NOMO-1 treated with dmso at 0.1 percent for 144 hours (cell line): ENCODE data around the gene CDC5L.

Source experiments
- DNase-seq: peaks from one replicate; lab custom pipeline; 2025; ENCODE audit not compliant: unreplicated experiment; lab: John Stamatoyannopoulos, UW

Gene CDC5L

GRCh38 chr6:44373051-44373450, 14.5 kb upstream of the CDC5L start:
- DNase-seq: no peak

- DNase-seq: no peak
These were observed 13.7 kb upstream of the CDC5L start for GRCh38 chr6:44373787-44374186.

DNA sequence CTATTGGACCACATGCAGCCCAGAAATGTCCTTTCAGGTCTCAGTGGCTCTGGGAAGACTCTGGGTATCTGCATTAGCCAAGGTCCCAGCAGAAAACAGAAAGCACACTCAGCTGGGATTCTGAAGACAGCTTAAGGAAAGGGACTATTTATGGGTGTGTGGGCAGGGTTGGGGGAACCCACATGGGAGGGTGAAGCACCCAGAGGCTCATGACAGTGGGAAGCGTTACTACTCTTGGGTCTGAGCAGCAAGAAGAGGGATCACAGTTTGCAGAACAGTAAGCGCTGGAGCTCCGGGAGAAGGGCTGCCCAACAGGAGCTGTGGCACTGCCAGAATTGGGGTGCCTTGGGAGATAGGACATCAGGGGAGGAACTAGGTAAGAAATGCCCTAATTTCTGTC, 12.4 kb upstream of the CDC5L start:
- DNase-seq: no peak

DNA sequence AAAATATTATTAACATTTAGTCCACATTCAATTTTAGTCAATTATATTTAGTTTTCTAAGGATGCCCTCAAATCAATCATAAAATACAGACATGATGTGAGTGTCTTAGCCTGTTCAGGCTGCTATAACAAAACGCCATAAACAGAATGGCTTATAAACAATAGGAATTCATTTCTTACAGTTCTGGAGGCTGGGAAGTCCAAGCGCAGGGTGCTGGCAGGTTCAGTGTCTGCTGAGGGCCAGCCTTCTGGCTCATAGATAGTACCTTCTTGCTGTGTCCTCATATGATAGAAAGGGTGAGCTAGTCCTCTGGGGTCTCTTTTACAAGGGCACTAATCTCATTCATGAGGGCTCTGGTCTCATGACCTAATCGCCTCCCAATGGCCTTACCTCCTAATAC, 10.0 kb upstream of the CDC5L start:
- DNase-seq: no peak

DNA sequence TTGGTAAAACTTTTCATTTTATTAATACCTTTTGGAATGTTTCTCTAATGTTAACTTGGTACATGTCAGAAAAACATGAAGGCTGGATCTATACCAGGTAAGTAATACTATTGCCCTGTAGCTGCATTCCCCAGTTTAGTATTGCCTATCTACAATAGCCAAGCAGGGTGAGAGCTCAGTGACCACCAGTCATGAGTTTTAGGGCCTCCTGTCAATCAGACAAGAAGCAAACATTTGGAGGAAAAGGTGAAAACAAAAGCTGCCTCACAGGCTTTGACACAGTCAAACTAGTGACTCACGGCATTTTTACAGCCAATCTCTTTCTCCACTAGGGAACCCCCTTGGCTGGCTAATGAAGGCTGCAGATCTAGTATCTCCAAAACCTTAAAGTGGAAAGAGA, 9.5 kb upstream of the CDC5L start:
- no peak for DNase-seq

DNA sequence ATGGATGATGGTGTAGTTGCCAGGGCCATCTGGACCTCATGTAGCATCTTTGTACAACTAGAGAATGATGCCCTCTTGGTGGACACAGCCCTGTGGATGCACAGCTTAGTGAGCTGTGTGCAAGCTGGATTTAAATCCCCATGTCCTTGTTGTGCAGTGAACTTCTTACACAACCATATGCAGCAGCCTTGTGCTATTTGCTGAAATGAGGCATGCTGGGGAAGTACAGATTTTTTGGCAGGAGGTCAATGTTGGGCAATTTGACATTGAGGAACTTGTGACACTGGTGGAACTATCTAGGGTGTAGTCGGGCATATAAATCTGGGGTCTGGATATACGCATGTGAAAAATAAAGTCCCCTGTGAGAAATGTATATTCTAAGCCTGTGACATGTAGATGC, 5.8 kb upstream of the CDC5L start:
- DNase-seq: peak; percentile 87

DNA sequence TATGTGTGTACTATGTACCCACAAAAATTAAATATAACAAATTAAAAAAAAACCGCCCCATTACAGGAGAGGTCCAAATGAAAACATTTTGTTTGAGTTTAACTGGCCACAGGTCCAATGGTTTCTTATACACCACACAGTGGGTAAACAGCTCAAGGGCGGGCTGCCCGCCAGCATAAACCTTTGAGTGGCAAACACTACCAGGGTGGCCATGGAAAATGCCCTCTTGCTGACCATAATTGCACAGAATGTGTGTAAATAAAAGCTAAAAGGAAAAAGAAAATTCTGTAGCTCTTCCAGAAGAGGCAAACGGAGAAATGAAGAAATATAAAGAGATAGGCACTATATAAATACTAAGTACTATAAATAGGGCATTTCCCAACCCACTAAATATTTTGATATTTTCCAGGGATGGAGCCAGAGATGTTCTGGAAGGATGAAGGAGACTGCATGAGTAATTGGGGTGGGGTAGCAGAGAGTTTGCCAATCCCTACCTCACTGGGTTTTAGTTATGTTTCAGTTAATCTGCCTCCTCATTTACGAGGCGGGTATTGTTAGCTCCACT, 1.1 kb upstream of the CDC5L start:
- no peak for DNase-seq

DNA sequence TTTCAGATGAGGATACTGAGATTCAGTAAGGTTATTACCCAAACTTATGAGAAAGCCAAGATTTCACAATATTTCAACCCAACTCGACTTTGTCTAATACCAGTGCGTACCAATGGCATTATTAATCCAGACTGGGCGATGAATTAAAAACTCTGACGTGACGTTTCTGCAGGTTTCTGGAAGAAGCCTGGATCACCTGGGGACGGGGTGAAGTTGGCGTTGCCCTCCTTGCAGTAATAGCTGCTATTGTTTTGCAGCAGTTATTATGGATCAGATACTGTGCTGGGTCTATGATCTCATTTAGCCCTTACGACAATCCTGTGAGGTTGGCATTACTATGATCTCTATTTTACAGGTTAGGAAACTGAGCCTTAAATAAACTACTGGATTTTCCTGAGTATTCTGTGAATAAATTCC, 569 bp upstream of the CDC5L start:
- no peak for DNase-seq

GRCh38 chr6:44388135-44388487, 605 bp downstream of the CDC5L start:
- peak; percentile 42 for DNase-seq

DNA sequence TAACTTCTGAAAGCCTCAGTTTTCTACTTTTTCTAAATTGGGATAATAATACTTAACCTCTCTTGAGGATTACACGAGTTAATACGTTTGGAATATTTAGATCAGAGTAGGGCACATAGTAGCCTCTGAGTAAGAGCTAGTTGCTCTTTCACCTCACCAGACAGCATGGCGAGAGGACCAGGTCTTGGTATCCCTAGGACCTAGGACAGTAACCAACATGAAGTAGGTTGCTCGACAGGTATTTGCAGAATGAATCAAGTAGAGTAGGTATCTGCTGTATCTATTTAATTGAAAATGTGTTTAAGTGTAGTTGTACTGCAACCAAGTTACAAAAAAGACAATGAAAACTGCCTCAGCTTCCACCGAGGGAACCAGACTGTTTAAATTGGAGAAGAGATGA, 1.4 kb downstream of the CDC5L start:
- no peak for DNase-seq

DNA sequence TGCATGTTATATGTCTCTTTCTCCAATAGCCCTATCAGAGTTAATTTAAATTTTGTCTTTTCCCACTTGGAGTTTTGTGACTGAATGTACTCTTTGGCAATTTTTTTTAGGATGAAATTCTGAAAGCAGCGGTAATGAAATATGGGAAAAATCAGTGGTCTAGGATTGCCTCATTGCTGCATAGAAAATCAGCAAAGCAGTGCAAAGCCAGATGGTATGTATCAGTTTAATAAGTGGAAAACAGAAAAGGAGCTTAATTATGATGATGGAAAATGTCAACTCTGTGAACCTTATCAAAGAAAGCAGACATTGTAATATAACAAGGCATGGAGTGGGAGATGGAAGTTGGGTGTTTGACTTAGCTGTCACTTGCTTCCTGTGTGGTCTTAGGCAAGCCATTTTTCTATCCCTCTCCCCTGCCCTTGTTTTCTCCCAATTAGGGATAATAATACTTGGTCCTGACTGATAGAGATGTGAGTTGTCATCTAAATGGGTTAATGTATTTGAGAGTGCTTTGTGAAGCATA, 2.7 kb downstream of the CDC5L start:
- DNase-seq: no peak

- DNase-seq: no peak
These were observed 8.0 kb downstream of the CDC5L start for GRCh38 chr6:44395501-44395900.

- DNase-seq: no peak
These were observed 9.5 kb downstream of the CDC5L start for GRCh38 chr6:44396968-44397367.

- DNase-seq: no peak
These were observed 10.1 kb downstream of the CDC5L start for GRCh38 chr6:44397424-44398164.

DNA sequence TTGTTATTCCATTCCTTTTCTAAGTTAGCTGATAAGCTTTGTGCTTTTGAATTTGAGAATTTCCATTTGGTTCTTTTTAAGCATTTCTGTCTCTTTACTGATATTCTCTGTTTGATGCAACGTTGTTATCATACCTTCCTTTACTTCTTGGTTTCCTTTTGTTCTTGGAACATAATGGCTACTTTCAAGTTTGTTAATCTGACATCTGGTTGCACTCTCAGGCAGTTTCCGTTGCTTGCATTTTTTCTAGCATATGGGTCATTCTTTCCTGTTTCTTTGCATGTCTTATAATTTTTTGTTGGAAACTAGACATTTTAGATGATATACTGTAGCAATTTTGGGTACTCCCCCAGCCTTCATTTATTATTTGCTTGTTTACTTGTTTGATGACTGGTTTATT, 12.5 kb downstream of the CDC5L start:
- DNase-seq: no peak

GRCh38 chr6:44400572-44400971, 13.1 kb downstream of the CDC5L start:
- no peak for DNase-seq

DNA sequence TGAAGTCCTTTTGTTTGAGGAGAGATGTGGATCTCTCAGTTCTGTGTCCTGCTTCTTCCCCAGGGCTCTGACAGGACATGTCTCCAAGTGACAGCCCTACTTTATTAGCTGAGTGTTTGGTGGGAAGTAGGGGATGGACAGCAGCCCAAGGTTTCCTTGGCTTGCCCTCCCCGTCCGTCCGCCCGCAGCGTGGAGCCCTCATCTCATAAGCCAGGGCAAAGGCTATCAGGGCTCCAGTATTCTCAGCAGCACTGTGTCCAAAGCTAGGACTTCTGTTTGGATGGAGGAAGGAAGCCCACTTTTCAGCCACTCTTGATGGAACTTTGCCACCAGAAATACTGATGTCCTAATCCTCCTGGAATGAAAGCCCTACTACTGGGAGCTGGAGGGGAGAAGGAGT, 13.6 kb downstream of the CDC5L start:
- DNase-seq: no peak

DNA sequence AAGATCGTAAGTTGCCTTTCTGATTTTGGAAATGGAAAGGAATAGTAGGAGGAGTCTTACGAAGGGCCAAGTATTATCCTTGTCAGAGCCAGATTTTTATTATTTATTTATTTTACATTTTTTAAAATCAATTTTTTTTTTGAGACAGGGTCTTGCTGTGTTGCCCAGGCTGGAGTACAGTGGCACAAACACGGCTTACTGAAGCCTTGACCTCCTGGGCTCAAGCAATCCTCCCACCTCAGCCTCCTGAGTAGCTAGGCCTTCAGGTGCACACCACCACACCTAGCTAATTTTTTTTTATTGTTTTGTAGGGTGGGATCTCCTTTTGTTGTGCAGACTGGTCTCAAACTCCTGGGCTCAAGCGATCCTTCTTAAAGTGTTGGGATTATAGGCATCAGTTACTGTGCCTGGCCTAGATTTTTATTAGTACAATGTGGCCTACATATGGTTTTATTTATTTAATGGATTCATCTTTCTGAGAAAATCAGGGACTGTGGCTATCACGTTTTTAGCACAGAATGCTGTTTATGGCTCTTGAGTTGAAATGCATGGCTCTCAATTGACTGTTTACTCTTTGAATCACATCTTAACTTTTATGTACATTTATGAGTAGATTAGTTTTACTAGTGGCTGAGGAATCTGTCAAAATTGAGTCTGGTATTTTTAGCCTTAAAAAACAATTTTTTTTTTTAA, 16.7 kb downstream of the CDC5L start:
- DNase-seq: no peak

DNA sequence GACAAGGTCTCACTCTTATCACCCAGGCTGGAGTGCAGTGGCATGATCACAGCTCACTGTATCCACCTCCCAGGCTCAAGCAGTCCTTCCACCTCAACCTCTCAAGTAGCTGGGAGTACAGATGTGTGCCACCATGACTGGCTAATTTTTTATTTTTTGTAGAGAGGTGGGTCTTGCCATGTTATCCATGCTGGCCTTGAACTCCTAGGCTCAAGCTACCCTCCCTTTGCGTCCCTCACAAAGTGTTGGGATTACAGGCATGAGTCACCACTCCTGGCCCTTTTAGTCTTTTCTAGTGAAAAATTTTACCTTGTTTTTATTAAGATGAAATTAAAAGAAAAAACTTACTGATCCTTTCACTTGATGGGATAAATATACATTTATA, 17.2 kb downstream of the CDC5L start:
- no peak for DNase-seq

GRCh38 chr6:44407951-44408670, 20.6 kb downstream of the CDC5L start:
- no peak for DNase-seq

GRCh38 chr6:44409207-44409794, 21.8 kb downstream of the CDC5L start:
- no peak for DNase-seq
